ENCODE data around the gene CHKA.
A peak's percentile ranks its signal among the peaks of the same experiment; 100 is the strongest.

The CHKA gene

DNA sequence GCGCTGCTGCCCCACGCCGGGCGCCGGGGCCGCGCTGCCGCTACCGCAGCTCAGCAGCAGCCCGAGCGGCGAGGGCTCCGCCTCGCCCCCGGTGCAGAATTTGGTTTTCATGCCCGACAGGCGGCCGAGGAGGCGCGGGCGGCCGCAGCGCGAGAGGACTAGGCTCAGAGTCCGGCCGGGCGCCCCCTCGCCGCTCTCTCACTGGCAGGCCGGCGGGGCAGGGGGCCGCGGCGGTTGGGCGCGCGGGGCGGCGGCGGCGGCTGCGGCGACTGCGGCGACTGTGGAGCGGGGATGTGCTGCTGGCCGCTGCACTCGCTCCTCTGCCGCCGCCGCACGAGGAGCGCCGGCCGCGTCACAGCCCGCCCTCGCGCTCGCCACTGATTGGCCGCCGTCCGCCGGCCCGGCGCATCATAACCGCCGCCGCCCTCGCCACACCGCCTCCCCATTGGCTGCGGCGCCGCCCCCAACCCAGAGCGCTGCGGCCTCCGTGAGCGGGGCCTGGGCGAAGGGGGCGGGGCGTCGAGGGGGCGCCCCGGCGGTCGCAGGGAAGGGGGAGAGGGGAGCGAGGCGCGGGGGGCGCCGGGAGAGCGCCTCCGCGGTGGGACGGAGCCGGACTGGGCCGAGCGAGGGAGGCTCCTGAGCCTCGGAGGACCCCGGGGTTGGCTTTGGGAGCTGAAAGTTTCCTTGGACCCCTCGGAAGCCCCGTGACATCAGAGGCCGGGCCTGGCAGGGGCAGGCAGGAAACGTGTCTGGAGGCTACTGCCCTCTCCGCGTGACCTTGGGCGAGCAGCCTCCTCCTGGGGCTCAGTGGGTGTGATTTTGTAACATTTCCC is at the start of gene CHKA:
TSS of gene CHKA (minus strand) at position 322 of the 833 bp plus-strand sequence. CDS start at position 111, 211 bp downstream.
- DNase-seq: peak; percentile 82 to 86

DNA sequence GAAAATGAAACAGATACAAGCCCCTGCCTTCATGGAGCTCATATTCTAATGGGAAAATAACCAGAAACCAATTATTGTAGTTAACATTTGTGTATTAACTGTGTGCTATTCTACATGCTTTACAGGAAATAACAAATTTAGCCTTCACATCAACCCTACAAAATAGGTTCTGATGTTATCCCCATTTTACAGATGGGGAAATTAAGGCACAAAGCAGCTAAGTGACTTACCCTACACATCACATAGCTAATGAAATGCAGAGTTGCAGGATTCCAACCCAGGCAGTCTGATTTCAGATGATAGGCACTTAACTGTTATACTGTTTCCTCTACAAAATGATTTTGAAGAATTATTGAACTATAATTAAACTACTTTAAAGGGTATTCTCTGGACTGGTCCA is 48.3 kb upstream of the CHKA start:
- DNase-seq: no peak

DNA sequence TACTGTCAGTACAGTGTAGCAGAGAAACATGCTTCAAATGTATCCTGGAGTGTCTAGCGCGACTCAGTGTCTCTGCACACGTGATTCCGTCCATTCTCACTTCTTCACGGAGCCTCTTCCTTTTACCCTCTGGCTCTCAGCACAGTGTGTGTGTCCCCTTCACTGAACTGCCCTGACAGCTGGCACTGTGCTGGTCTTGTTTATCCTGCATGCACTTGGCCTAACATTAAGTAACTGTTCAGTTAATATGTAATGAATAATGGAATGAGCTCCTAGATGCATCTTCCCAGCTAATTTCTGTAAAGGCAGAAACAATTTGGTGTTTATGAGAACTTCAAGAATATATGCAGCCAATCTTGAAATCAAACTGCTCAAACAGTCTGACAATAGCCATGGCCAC is 47.5 kb upstream of the CHKA start:
- no peak for DNase-seq

DNA sequence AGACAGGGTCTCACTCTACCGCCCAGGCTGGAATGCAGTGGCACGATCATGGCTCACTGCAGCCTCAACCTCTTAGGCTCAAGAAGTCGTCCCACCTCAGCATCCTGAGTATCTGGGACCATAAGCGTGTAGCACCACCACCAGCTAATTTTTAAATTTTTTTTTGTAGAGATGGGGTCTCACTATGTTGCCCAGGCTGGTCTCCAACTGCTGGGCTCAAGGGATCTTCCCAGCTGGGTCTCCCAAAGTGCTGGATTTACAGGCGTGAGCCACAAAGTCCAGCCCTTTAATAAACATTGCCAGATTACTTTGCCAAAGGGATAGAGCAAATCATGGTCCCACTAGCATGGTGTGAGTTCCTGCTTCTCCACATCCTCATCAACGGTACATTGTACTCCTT is 46.3 kb upstream of the CHKA start:
- no peak for DNase-seq

DNA sequence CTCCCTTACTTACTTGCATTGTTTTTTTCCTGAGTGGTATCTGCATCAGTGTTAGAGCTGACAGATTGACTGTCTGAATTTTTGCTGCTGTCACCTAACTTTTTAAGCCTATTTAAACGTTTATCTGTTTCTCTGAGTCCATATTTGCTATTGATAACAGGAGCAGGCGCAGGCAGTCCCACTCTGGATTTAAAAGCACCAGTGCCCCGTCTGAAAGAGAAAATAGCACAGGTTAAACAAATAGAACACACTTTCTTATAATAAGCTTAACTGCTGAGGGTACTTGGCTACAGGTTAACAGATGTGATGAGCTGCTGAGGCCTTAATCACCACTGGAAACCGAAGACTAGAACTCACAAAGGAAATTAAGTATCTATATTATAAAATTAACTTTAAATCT is 45.8 kb upstream of the CHKA start:
- DNase-seq: no peak

DNA sequence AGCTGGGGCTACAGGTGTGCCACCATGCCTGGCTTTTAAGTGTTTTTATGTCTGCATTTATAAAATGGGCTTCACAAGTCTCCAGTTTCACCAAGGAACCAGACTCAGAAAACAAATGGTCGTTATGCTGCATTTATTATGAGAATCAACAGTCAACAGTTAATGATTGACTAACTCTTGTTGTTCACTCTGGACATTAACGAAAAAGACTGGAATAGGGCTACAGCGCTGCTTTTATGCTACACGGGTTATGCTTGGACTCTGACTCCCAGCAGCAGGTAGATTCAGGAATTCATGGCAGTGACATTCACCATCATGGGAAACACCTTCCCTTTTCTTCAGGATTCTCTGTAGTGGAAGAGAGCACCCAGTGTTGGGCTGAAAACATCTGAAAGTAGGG is 44.4 kb upstream of the CHKA start:
- DNase-seq: no peak

DNA sequence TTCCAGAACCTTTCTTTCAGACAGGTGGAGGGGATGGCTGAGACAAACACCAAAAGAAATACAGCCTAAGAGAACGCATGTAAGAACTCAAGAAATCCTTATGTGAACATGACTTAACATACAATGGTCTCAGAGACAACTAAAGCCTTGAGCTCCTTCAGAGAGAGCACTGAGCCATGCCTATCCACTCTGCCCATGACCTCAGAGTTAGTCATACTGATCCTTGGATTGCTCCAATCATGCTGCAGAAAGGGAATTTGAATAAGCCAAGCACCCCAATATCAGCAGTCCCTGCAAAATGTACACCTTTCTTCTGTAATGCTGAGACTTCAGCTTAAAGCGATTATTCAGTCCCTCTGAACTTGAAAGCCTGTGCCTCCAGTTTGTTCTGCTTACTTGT is 43.2 kb upstream of the CHKA start:
- DNase-seq: no peak

DNA sequence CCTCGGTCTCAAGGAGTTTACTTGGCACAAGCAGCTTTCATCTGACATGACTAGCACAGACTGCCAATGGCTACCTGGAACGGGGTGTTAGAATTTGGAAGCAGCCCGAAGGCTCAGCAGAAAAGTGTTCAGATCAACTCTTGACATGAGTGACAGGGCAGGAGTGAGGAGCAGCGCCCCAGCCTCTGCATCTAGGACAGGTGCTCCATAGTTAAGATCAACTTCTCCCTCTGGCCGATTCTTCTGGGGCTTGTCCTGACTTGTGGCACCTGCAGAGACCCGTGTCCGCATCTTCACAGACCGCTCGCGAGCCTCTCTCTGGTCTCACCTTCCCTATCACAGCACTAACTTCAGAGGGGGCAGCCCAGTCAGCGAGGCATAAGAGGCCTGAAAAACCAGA is 42.5 kb upstream of the CHKA start:
- no peak for DNase-seq

DNA sequence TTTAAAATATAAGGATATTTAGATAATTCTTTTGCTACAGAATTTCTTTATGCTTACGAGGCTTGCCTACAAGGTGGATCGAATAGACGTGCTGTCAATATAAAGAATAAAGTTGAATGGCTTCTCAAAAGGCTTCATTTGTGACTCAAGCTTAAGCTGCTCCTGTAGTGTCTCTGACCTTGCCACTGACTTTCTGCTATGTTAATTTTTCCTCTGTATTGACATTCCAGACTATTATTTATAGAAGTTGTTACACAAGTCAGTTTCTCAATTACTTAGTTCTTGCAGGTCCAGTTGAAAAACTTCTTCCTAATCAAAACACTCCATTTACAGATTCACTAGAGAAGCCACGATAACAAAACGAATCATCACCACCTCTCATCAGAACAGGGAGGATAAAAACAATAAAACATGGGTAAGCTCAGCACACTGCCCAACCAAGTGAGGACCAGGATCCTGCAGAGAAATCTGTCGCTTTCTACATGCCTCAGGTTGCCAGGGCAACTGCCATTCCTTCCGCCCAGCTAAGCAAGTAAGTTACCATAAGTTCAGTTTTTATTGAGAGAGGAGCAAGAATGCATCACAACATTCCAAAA is 39.0 kb upstream of the CHKA start:
- DNase-seq: no peak

DNA sequence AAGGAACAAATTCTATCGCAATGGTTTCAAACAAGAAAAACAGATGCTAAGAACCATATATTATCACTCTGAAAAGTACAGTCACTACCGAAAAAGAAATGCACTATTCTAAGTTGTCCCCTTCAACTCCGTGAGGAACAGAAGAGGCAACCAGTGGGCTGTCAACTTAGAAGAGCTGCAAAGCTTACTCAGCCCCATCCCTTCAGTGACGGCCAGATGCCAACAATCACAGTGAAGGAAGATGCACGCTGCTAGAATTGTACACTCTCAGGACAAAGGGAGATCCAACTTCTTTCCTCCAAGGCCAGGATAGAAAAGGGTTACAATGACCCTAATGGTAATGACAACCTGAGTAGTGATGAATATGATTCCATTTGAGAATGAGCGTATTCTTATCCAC is 38.5 kb upstream of the CHKA start:
- no peak for DNase-seq

DNA sequence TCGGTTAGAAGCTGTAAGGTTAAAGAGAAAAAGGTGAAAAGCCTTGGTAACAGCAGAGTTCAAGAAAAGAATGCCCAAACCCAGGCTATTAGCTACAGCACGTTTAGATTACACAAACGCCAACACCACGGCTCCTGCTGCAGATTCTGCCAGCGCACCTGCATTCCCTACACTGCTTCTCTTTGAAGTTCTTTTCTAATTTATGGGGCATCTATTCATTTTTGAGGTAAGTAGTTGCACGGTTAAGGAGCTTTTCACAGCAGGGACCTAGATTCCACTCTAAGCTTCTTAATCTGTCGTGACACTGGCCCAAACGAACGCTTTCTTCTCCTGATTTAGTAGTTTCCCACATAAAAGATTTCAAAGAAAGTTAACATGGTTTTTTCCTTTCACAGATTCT is 38.0 kb upstream of the CHKA start:
- no peak for DNase-seq

DNA sequence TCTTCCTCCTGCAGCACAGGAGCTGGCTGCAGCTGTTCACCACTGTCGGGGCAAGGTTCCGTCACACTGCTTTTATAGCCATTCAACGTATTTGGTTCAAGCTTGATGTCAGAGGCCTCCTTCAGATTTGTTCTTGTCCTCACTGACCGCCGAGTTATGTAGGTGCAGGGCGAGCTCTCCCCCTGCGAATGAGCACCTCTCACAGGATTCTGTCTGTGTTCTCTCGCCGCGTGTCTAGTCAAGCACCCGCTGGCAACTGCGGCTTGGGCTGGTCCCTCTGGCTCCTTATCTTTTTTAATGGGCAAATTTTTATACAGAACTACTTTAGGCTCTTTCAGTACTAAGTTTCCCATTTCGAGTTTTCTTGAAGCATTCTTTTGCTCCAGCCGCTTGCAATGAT is 37.4 kb upstream of the CHKA start:
- DNase-seq: no peak

DNA sequence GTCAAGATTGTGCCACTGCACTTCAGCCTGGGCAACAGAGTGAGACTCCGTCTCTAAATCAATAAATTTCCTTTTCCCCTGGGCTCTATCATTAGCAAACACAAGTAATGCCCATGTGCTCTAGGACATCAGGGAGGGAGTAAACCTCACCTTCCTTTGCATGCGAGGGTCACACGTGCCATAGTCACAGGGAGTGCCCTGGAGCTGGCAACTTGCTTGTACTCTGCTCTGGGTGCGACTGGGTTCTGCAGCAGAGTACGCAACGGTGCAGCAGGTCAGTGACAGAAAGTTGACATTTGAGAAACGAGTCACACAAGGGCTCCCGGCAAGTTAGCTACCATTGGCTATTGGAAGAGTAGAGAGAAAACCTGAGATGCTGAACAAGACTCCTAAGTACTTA is 32.6 kb upstream of the CHKA start:
- DNase-seq: no peak

DNA sequence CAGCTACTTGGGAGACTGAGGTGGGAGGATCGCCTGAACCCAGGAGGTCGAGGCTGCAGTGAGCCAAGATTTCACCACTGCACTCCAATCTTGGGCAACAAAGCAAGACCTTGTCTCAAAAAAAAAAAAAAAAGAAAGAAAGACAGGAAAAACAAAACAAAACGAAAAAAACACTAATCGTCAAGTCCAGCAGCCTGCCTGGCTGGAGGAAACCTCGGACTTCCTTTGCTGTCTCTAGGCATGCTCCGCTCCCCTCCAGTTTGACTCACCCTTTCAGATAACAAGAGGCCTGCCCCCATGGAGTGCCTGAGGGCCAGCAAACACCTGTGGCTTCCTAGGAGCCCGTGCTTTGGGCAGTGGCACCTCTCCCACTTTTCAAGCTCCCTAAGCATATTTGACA is 28.8 kb upstream of the CHKA start:
- no peak for DNase-seq

DNA sequence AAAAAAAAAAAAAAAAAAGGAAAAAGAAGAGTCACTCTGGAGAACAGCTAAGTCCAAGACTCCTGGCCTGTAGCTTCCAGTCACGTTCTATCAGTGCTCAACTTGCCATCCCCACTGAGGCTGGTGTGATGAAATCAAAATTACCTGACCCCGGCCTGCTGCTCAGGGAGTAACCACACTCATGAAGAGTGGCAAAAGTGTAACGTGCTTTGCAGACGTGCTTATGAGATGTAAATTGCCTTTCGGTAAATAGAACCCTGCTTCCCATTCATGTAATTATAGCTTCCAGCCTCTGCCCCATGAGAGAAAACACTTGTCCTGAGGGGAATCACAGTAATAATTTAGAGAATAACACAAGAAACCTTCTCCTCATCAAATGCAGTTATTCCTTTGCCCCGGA is 28.2 kb upstream of the CHKA start:
- no peak for DNase-seq

DNA sequence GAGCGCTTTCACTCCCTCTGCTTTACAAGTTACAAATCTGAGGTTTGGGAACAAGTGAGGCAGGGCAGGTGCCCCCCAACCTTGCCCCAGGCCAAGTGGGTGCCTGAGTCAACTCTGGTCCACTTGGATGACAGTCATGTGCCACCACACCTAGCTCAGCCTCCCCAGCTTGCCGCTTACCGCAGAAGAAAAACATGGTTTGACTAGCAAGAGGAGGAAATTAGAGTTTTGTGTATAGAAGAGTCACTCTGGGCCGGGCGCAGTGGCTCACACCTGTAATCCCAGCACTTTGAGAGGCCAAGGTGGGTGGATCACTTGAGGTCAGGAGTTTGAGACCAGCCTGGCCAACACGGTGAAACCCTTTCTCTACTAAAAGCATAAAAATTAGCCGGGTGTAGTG is 27.7 kb upstream of the CHKA start:
- DNase-seq: no peak

DNA sequence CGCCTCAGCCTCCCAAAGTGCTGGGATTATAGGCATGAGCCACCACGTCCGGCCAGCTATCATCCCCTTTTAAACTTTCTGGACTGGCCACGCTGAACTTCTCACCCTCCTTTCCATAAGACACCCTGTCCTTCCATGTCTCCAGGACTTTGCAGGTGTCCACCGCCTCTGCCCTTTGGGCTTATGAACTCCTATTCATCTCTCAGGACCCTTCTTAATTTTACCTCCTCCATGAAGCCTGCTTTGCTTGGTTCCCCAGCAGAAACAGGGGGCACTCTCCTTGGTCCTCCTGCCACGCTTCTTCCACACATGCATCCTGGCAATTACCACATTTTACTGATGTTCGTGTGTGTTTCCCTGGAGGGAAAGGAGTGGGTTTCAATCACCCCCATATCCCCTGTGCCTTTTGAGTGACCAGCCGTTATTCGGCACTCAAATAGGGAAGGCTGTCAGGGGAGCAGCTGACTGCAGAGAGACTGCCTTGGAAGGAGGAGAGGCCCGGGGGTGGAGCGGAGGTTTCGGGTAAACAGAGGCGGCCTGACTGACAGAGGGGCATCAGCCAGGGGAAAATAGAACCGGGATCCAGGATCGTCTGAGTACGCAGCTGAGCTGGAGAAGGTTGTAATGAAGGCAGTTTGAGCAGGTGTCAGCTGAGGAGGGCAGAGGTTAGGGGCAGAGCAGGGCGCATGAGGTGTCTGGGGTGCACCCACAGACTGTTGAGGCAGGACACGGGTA is 27.1 kb upstream of the CHKA start:
- DNase-seq: no peak

DNA sequence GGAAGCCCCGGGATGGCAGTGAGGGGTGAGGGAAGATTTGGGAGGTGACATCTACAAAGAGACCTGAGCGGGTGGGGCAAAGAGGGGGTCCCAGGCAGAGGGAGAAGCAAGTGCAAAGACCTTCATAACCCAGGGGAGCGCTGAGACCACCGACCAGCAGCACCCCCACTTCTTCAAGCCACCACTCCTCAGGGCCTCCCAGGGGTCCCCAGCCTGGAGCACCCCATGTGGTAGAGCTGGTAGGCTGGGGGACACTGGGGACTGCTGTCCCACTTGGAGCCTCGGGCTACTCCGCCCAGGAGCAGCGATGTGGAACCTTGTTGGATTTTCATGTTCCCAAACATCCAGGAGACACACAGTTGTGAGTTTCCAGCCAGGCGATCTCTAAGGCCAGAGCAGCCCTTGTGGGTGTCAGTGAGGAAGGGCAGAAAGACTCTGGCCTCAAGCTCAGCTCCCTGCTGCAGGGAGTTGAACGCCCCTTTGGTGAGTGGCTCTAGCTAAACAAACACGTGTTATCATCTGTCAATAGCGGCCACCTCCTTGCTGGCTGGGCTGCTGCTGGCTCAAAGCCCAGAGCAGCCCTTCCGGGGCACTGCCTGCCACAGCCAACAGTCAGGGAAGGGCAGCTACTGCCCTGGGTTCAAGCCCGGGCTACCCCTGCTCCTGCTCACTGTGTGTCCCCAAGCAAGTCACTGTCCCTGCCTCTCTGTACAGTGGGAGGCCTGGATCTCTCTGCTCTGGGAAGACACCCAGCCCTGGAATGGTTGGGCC is 25.7 kb upstream of the CHKA start:
- DNase-seq: no peak

DNA sequence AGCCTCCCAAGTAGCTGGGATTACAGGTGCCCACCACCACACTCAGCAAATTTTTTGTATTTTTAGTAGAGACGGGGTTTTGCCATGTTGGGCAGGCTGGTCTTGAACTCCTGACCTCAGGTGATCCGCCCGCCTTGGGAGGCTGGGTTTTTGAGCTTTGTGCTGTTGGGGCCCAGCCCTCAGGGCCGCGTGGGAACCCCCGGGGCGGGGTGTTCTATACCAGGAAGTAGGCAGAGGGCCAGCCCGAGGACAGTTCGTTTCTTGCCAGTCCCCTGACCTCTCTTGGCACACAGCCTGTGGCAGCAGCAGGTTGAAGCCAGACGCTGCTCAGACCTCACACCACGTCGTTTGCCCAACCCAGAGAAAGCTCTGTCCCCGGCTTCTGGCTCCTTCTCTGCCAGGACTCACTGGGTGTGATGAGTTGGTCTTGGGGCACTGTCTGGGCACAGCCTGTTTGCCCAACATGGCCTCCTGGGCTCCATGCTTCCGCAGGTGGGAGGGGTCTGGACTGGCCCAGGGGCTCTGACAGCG is 24.9 kb upstream of the CHKA start:
- DNase-seq: no peak

DNA sequence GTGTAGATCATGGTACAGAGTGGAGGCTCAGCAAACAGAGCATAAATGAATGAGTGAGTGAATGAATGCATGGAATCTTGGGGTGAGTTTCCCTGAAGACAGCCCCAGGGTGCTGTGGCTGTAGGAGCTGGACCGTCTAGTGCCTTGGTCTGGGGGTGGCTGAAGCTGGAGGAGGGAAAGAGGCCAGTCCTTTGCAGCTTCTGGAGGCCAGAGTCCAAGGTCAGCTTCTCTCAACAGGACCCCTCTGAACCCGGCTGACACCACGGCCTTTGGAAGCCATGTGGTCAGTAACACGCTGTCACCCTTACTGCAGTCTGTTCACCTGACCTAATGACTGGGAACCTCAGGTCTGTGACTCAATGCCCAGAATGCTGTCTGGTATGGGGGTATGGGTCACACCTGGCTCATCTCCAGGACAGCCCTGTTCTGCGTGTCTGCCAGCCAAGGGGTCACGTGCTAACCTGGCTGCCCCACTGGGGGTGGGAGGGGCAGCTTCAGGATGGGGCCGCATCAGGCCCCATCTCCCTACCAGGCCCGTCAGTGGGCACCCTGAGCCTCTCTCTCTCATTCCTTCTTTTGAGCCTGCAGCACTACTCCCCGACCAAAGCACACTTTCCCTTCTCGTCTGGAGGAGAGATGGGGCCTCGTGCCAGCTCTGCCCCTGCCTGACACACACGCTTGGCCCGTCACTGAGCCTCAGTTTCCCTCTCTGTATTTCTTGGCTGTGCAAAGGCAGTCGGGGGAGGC is 24.1 kb upstream of the CHKA start:
- no peak for DNase-seq

DNA sequence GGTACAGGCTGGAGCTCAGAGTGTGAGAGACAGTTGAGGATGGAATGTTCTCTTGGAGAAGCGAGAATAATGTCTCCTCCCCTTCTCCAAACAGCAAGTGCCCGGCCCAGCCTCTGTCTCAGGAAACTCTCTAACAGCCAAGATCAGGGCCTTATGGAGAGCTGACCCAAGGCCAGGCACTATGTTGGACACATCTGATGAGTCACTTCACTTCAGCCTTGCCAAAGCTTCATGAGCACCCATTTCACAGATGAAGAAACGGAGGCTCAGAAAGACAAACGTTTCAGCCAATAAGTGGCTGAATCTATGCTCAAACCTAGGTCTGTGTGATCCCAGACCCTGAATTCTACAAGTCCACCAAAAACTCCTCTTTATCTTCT is 22.1 kb upstream of the CHKA start:
- DNase-seq: no peak
